HEK293 (cell line): ENCODE measurements around the gene PTPRG.

Source experiments
- CTCF ChIP-seq: fragments of 450-650 bp; formaldehyde crosslinking; IDR thresholded peaks from 2 replicates; pipeline ENCODE4 v1.5.1; 2016; ENCODE audit warnings: missing biosample characterization, missing genetic modification characterization
- SP7 ChIP-seq: fragments of 450-650 bp; formaldehyde crosslinking; IDR thresholded peaks from 2 replicates; pipeline ENCODE4 v1.5.1; 2016; ENCODE audit warnings: missing biosample characterization, missing genetic modification characterization
- ZBTB8A ChIP-seq: fragments of 450-650 bp; formaldehyde crosslinking; IDR thresholded peaks from 2 replicates; pipeline ENCODE4 v1.5.1; 2016; ENCODE audit warnings: missing biosample characterization, missing genetic modification characterization
- ZNF175 ChIP-seq: fragments of 450-650 bp; formaldehyde crosslinking; IDR thresholded peaks from 2 replicates; pipeline ENCODE4 v1.5.1; 2016; ENCODE audit warnings: missing biosample characterization, missing genetic modification characterization
- ZNF530 ChIP-seq: fragments of 450-650 bp; formaldehyde crosslinking; IDR thresholded peaks from 2 replicates; pipeline ENCODE4 v1.5.1; 2016; ENCODE audit warnings: low read depth, missing biosample characterization, missing genetic modification characterization
- ZNF830 ChIP-seq: fragments of 450-650 bp; IDR thresholded peaks from 2 replicates; pipeline ENCODE4 v1.5.0; 2018; ENCODE audit warnings: missing biosample characterization, missing genetic modification characterization, low read depth, mild to moderate bottlenecking, moderate library complexity

GRCh38 chr3:62246985-62247384 lies 685.6 kb downstream of the PTPRG start:
- TF ChIP-seq CTCF (tag by site-specific recombination) (no peak), ZNF530 (tag by site-specific recombination) (no peak), ZBTB8A (tag by site-specific recombination) (no peak), SP7 (tag by site-specific recombination) (no peak), ZNF175 (no peak), ZNF830 (tag by site-specific recombination) (no peak)
